Measurements from ENCODE around the gene CHST15.

GRCh38 chr10:124105045-124105444 is 11.6 kb upstream of the CHST15 start:
- TF ChIP-seq GATA3 (IDR thresholded peaks at IDR 0.05; ENCODE audit: low read depth, low read length) (no peak), GATA2 (IDR thresholded peaks at IDR 0.05; ENCODE audit: low read depth, low read length) (no peak)
